KOPT-K1 (cell line): Measurements from ENCODE around the gene CAMTA1.

Experiments
- H3K27ac ChIP-seq: fragments of 200-600 bp; sonication (generic); 2 replicates; pipeline ENCODE4 v1.5.1; 2016; ENCODE audit warnings: antibody characterized with exemption, mild to moderate bottlenecking, low read depth, low read length; ENCODE audit not compliant: poor library complexity, severe bottlenecking
- H3K36me3 ChIP-seq: fragments of 200-600 bp; sonication (generic); 2 replicates; pipeline ENCODE4 v1.5.1; 2017; ENCODE audit warnings: antibody characterized with exemption, mild to moderate bottlenecking, low read length, moderate library complexity; ENCODE audit not compliant: insufficient read depth
- H3K9me3 ChIP-seq: fragments of 200-600 bp; sonication (generic); 2 replicates; pipeline ENCODE4 v1.5.1; 2017; ENCODE audit warnings: antibody characterized with exemption, low read length, mild to moderate bottlenecking; ENCODE audit not compliant: insufficient read depth, poor library complexity, severe bottlenecking

CAMTA1 gene

GRCh38 chr1:6939363-6939762 is 154.1 kb downstream of the CAMTA1 start:
- Histone ChIP-seq H3K27ac (no peak overlapping the region), H3K9me3 (no peaks in the 10 kb centered on the region), H3K36me3 (no peaks in the 10 kb centered on the region)

DNA sequence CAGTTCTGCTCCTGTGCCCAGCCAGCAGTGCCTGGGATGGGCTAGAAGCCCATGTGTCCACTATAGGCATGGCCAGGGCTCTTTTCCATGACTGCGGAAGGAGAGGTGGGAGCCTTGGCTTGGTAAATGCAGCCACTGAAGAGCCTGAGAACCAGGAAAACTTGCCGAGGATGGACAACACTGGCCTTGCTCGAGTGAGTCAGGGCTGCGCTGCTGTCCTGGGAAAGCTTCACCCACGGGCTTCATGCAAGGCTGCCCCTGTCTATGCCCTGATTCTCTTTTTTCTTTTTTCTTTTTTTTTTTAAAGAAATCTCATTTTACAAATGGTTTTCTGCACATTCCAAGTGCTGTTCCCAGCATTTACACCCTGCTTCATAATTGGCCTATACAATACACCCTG is 156.5 kb downstream of the CAMTA1 start:
- Histone ChIP-seq H3K36me3 (no peaks in the 10 kb centered on the region), H3K27ac (no peak overlapping the region), H3K9me3 (no peaks in the 10 kb centered on the region)

- Histone ChIP-seq H3K9me3 (no peaks in the 10 kb centered on the region), H3K36me3 (no peaks in the 10 kb centered on the region), H3K27ac (no peak overlapping the region)
Observed at GRCh38 chr1:6942990-6943389, 157.7 kb downstream of the CAMTA1 start.

DNA sequence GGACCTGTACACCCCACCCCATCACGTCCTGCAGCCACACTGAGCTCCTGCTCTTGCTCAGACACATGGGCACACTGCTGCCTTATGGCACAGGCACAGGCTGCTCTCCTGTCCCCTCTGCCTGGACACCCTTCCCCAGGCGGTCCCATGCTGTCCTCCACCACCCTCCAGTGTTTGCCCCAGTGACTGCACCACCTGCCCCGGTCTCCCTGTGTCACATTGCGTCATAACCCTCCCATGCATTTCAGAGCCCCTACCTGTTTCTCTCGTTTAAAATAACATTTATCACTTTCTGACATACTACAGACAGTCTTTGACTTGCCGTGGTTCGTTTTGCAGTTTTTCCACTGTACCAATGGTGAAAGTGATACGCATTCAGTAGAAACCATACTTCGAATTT is 159.2 kb downstream of the CAMTA1 start:
- Histone ChIP-seq H3K27ac (no peak overlapping the region), H3K9me3 (no peaks in the 10 kb centered on the region), H3K36me3 (no peaks in the 10 kb centered on the region)

DNA sequence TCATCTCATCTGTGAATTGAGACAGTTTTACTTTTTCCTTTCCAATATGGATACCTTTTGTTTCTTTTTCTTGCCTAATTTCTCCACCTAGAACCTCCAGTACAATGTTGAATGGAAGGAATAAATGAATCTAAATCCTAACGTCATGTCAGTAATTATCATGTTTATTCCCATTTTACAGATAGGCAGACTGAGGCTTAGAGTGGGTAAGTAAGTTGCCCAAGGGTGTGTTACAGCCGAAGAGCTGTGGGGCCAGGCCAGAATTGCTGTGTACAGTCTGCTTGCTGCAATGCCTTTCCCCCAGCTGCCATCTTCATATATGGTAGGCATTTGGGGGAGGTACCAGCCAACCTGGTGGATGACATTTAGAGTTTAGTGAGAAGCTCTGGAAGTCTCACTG is 162.7 kb downstream of the CAMTA1 start:
- H3K27ac ChIP-seq: no peak overlapping the region
- no peaks in the 10 kb centered on the region for H3K36me3 ChIP-seq
- H3K9me3 ChIP-seq: no peaks in the 10 kb centered on the region

GRCh38 chr1:6948416-6948815 is 163.2 kb downstream of the CAMTA1 start:
- Histone ChIP-seq H3K36me3 (no peaks in the 10 kb centered on the region), H3K9me3 (no peaks in the 10 kb centered on the region), H3K27ac (no peak overlapping the region)

- no peaks in the 10 kb centered on the region for H3K9me3 ChIP-seq
- H3K27ac ChIP-seq: no peak overlapping the region
- H3K36me3 ChIP-seq: no peaks in the 10 kb centered on the region
Observed at GRCh38 chr1:6948861-6949260, 163.6 kb downstream of the CAMTA1 start.

DNA sequence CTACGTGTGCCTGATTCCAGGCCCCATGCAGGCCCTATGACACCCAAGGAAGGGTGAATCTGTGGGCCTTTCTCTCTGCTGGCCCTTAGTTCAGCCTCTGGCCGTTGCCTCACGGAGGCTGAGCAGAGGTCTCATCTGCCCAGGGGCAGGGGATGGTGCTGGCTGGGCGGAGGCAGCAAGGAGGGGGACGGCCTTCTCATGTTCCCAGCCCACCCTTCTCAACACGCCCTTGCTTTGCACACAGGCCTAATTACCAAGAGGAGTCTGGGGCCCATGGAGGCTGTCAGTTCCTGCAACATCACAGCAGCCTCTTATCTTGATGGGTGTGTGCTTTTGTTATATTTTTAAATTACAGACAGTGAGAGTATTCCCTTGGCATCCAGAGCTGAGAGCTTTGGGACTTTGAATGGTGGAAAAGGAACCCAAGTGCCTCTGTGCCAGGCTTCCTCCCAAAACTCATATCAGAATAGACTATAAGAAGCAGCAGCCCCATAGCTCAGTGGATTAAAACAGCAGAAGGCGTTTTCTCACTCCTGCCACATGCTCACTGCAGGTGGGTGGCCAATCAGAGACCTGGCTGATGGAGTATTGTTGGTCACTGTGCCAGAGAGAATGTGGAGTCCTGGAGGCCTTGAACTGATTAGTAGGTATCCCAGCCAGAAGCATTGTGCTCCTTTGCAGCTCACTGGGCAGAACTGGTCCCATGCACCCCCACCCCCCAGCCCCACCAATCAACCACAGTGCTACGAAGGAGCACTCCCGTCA is 164.9 kb downstream of the CAMTA1 start:
- no peaks in the 10 kb centered on the region for H3K36me3 ChIP-seq
- no peak overlapping the region for H3K27ac ChIP-seq
- H3K9me3 ChIP-seq: no peaks in the 10 kb centered on the region

DNA sequence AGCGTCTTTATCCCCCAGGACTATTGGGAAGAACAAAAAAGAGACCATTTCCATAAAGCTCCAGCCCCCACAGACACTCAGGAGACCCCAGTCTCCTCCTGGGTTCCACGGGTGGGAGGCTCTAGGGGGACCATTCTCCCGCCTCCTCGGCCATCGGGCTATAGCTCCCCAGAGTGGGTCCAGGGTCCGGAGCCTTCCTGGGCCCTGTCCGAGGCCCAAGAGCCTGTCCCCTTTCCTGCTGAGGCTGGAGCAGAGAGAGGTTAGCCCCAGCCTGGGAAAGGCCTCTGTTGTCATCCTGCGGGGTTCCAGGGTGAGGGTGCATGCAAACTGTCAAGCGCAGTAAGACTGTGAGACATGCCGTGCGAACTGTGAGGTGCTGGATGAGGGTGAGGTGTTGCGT is 166.3 kb downstream of the CAMTA1 start:
- no peaks in the 10 kb centered on the region for H3K9me3 ChIP-seq
- H3K36me3 ChIP-seq: no peaks in the 10 kb centered on the region
- H3K27ac ChIP-seq: no peak overlapping the region

DNA sequence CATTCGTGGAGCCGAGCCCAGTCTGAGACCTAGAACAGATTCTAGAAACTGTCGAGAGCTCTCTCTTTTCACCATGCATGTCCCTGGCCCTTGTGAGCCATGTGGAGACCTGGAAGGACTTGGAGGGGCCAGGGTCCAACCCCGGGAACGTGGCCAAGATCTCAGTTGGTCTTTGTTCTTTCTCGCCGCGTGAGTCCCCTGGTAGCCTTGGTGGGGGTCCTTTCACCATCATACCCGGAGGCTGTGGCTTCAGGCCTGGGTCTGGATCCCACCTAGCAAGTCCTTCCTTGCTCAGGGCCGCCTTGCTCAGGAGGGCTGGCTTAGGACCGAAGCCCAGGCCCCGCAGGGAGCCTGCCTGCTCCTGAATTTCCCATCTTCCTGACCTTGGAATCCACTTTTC is 168.0 kb downstream of the CAMTA1 start:
- Histone ChIP-seq H3K36me3 (no peaks in the 10 kb centered on the region), H3K9me3 (no peaks in the 10 kb centered on the region)

GRCh38 chr1:6953907-6954364 is 168.7 kb downstream of the CAMTA1 start:
- Histone ChIP-seq H3K36me3 (no peaks in the 10 kb centered on the region), H3K9me3 (no peaks in the 10 kb centered on the region), H3K27ac (no peak overlapping the region)

More for the DNA sequence above, 168.0 kb downstream of the CAMTA1 start:
- H3K27ac ChIP-seq: no peak overlapping the region

GRCh38 chr1:6954591-6954990 is 169.3 kb downstream of the CAMTA1 start:
- H3K36me3 ChIP-seq: no peaks in the 10 kb centered on the region
- H3K9me3 ChIP-seq: no peaks in the 10 kb centered on the region
- no peak overlapping the region for H3K27ac ChIP-seq

- H3K27ac ChIP-seq: no peak overlapping the region
- no peaks in the 10 kb centered on the region for H3K36me3 ChIP-seq
- no peaks in the 10 kb centered on the region for H3K9me3 ChIP-seq
Observed at GRCh38 chr1:6955357-6956094, 170.3 kb downstream of the CAMTA1 start.

DNA sequence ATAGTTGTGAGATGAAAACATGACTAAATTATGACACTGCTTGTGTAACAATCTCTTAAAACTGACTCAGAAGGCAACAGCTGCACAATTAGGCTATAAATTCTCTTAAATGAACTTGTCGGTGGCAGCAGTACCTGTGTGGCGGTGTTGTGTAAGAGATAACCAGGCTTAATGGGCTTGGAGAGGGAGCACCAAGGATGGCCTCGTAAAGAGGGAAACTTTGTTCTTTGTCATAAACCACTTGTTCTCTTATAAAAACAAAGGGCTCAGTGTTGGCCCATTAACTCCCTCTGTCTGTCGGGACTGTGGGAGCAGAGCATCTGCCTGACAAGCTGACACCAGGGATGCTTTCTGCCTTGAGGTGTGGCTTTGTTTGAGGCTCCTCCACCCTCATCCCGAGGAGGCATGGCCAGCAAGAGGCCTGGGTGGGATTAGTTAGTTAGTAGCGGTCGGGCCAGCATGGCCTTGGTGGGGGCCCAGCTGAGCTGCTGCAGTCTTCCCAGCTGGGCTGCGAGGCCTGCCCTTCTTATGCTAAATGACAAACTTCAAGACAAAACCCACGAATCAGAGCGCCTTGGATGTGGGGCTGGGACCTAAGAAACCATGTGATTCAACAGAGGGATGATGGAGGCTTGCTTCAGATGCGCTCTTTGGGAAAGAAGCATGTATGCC is 171.4 kb downstream of the CAMTA1 start:
- Histone ChIP-seq H3K9me3 (no peaks in the 10 kb centered on the region), H3K27ac (no peak overlapping the region), H3K36me3 (no peaks in the 10 kb centered on the region)

- no peaks in the 10 kb centered on the region for H3K36me3 ChIP-seq
- no peaks in the 10 kb centered on the region for H3K9me3 ChIP-seq
- H3K27ac ChIP-seq: no peak overlapping the region
Observed at GRCh38 chr1:6957341-6957740, 172.1 kb downstream of the CAMTA1 start.
